ENCODE results near the gene ARAP2.

Gene ARAP2

GRCh38 chr4:36218121-36218520, 26.2 kb downstream of the ARAP2 start:
- DNase-seq, result no peak

DNA sequence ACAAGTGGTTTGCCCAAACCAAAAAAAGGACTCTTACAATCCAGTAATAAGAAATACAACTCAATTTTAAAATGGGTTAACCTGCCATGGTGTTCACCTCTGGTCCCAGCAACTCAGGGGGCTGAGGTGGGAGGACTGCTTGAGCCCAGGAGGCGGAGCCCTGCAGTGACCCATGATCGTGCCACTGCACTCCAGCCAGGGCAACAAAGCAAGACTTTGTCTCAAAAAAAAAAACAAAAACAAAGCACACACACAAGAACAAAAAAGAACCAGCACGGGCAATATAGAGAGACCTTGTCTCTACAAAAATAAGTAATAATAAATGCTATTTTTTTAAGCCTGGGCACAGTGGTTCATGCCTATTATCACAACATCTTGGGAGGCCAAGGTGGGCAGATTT, 28.7 kb downstream of the ARAP2 start:
- DNase-seq, result no peak

DNA sequence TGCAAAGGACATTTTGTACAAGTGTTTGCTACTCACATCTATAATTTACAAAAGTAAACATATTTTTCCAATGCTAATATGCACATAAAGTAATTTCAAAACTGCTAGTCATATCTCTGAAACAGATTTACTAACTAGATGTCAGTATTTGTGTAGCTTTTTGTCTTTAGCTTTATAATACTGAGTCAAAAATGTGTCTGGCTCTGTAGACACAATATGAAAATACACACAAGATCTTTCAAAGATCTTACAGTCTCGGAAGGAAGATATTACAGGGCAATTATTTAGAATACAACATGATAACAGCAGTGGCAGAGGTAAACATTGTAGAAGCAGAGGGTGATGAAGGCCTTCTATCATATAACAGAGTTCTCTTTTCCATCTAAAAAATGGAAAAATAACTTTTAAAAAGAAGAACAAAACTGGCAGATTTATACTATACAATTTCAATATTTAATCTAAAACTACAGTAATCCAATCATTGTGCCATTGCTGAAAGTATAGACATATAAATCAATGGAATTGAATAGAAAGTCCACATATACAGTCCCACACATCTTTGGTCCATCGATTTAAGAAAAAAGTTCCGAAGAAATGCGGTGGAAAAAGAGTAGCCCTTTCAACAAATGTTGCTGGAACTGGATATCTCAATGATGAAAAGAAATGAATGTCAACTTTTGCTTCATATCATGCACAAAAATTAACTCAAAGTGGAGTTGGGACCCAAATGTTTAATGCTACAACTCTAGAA, 29.4 kb downstream of the ARAP2 start:
- DNase-seq, result no peak

DNA sequence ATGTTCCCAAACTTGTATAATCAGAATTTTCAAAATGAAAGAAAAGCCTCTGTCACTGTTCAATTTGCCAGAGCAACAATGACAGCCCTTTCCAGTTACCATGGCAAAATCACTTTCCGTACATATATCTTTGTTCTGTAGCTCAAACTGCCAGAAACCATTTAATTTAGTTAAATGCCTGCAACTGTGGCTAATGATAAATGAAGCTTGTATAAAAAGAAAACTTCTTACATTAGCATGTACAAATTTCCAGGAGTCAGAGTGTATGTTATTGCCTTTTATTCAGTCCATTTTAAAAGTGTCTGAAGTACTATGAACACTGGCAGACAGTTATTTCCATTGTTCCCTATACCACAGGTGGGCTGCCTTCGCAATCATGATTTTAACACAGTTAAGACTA, 30.3 kb downstream of the ARAP2 start:
- no peak for DNase-seq

- DNase-seq, result no peak
Observed at GRCh38 chr4:36211084-36211483, 33.2 kb downstream of the ARAP2 start.

GRCh38 chr4:36209941-36210649, 34.2 kb downstream of the ARAP2 start:
- no peak for DNase-seq

DNA sequence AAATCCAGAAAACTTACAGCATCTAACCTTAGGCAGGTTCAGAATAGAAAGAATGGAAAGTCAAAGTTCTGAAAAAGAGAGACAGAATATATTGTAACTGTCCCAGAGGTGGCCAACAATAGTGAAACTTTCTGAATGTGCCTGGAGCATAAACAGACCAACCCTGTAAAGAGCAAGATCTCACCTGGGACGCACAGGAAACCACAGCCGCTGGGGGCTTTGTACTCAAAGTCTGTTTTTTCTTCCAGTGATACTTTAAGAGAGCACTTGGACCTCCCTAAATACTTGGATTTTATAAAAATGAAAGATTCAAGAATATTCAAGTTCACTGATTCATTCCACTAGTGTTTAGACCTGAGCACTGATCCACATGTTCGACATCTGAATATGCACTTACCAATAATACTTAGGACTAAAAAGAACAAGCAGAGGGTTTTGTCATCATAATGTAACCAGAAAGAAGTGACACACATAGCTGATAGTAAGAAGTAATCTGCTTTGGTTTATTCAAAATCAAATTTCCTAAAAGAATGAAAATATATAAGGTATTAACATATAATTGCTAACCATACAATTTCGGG, 35.3 kb downstream of the ARAP2 start:
- no peak for DNase-seq

DNA sequence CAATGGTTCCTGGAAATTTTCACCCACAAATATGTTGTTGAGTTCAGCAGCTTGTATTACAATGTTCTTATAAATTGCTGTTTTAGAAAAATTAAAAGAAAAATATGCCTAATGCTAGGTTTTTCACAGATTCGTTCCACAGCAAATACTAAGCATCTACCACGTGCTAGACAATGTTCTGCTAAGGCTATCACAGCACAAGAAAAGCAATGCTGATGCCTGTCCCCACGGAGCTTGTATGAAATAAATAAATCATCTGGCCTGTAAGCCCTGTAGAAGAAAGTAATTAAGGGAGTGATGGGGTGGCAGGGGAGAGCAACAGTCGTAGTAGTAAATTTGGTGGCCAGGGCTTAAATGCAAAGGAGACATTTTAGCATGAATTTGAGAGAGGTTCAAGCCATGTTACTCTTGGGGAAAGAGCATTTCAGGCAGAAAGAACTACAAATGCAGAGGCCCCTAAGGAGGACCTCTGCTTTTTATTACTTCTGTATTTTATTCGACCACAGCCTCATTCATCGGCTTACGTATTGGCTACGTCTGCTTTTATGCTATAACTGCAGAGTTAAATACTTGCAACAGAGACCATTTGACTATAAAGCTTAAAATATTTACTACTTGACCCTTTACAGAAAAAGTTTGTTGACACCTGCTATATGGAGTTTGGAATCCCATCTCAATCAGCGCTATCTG, 36.3 kb downstream of the ARAP2 start:
- DNase-seq, result no peak

GRCh38 chr4:36207367-36207766, 36.9 kb downstream of the ARAP2 start:
- no peak for DNase-seq

GRCh38 chr4:36206603-36207311, 37.6 kb downstream of the ARAP2 start:
- no peak for DNase-seq

DNA sequence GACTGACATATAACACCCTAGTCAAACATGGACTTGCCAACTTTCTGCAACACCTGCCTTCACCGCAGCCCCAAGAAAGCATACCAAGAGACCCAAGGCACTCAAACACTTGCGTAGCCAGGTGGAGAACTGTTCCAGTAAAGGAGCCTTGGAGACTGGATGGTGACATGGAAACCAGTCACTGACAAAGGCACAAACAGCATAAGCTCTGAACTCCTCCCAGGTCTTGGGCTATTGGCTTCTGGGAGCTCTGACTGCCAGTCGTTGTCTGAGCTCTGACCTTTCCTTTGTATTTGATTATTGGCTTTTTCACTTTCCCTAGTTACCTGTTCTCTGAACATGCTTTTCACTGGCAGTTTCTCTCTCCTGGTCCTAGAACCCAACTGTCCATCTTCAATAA, 38.3 kb downstream of the ARAP2 start:
- DNase-seq, result no peak

DNA sequence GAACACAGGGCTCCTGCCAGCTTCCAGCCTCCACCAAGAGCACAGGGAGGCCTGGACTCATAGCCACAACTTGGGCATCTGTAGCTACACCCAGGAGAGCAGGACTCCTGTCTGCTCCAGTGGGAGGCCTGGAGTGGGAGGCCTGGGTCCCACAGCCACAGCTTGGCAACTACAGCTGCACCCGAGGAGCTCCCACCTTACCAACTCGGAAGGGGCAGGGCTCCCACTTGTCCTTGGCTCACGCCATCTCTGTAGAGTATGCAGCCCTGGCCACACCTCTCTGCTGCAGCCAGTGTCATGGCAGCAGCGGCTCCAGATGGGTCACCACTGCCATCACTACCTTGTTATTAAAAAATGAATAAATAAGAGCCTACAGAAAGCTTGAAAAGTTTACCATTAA, 45.5 kb downstream of the ARAP2 start:
- DNase-seq, result no peak

GRCh38 chr4:36198068-36198808, 46.1 kb downstream of the ARAP2 start:
- no peak for DNase-seq

- DNase-seq, result no peak
Observed at GRCh38 chr4:36197501-36197900, 46.8 kb downstream of the ARAP2 start.

- no peak for DNase-seq
Observed at GRCh38 chr4:36196145-36196913, 48.0 kb downstream of the ARAP2 start.

DNA sequence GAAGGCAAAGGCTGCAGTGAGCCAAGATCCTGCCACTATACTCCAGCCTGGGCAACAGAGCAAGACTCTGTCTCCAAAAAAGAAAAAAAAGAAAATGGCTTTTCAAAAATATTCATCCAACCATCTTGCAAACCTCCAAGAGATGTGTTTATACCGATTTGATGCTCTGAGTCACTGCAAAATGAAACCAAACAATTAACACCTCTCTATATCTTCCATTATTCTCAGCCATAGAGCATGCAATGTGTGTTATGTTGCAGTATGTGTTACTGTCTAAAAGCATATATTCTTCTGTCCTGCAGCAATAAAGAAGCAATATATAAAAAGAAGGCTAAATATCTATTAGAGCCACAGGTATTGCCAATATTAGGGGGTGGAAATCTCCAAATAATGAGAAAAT, 51.4 kb downstream of the ARAP2 start:
- DNase-seq, result no peak

DNA sequence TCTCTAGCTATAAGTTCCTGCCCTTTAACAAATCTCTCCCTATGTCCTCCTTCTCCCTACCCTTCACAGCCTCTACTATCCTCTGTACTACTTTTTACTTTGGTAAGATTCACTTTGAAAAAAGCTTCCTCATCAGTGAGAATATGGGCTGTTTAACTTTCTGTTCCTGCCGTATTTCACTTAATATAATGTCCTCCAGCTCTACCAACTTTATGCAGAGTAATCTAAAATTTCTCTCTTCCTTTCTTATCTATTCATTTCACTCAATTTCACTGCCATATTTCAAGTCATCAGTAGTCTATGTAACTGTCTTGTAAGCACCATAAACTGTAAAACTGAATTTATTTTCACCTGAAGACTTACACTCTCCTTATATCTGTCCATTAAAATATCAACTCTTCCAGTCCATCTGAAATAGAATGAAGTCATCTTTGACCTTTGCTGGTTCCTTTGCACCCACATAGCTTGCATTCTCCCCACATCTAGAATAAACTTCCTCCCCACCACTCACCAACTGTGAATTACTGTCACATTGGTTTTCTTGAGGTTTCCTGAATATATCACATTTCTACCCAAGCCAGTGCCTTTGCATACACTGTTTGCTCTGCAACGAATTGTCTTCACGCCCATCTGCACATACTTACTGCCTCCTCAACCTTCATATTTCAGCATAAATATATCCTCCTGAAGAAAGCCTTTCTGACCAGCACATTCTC, 54.6 kb downstream of the ARAP2 start:
- DNase-seq, result no peak

- no peak for DNase-seq
Observed at GRCh38 chr4:36187723-36188333, 56.5 kb downstream of the ARAP2 start.

DNA sequence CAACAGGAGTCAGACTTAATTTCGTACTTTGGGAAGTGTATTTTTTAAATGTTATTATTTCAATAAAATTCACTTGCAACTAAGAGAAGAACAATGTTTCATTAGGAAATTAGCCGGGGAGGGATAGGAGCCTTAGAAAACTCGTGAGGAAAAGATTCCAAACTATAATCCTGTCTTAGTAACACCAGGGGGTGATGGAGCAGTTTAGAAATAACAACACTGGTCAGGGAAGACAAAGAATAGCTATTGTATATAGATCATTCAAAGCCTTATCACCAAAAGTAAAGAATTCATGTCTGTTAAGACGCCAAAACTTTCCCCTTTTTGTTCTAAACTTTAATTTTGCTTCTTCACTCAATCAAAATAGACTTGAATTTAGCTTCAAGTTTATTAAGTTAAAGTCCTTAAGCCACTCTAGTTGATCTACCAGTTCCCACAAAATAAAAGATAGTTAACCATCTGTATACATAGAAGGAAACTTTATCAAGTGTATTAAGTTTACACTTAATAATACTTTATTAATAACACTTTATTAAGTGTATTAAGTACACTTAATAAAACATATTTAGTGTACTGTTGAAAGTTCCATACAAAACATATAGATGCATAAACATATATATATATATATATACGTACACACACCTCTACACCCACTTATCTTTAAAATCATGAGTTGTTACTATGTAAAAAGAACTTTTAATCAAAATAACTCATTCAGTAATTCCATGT, 60.5 kb downstream of the ARAP2 start:
- DNase-seq, result no peak

DNA sequence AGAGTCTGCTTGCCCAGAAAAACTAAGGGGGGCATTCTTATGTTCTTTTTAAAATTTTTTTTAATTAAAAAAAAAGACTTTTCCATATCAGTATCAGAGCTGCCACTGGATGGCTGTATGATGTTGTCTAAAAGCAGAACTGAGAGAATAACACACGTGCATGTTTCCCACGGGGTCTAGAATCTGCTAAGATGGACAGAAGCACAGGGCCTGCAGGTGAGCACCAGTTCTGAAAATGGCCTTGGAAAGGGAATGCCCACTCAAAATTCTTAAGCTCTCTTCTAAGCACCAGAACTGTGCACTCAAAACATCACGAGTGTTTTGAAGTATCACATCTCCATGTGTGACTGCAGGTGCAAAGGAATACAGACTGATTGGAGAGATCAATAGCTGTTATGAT, 61.1 kb downstream of the ARAP2 start:
- no peak for DNase-seq

Measured in activated naive CD4-positive, alpha-beta T cell (primary cell).